Skeletal muscle tissue (tissue), 4 donors: ENCODE results near the gene VPS26A. TPM values are rescaled to one million over a fixed set of nuclear protein-coding genes. Genes with fewer than 3 reads are reported as not detected.

ENCODE experiments used
- H3K27ac ChIP-seq: one replicate; pipeline ENCODE4 v1.7.0; 2013; ENCODE audit warnings: mild to moderate bottlenecking, low read depth, low read length, inconsistent platforms
- H3K27me3 ChIP-seq, 3 donors: one replicate each; pipeline ENCODE4 v1.7.0; 2013; ENCODE audit warnings: low read length in 3 of 3; ENCODE audit not compliant: control insufficient read depth in 3 of 3, insufficient read depth in 3 of 3
- H3K36me3 ChIP-seq, 3 donors: one replicate each; pipeline ENCODE4 v1.7.0; 2013; ENCODE audit warnings: low read length in 3 of 3; ENCODE audit not compliant: control insufficient read depth in 3 of 3, insufficient read depth in 3 of 3
- H3K4me1 ChIP-seq, 3 donors: one replicate each; pipeline ENCODE4 v1.7.0; 2013; ENCODE audit warnings: low read length in 3 of 3, mild to moderate bottlenecking in 3 of 3; ENCODE audit not compliant: control insufficient read depth in 3 of 3, insufficient read depth in 3 of 3
- H3K4me3 ChIP-seq, 3 donors: one replicate each; pipeline ENCODE4 v1.7.0; 2013; ENCODE audit warnings: low read length in 3 of 3
- H3K9ac ChIP-seq, 3 donors: one replicate each; pipeline ENCODE4 v1.7.0; 2013; ENCODE audit warnings: low read length in 3 of 3, mild to moderate bottlenecking in 3 of 3, moderate library complexity in 2 of 3, low read depth in 1 of 3
- H3K9me3 ChIP-seq, 3 donors: one replicate each; pipeline ENCODE4 v1.7.0; 2013; ENCODE audit warnings: low read length in 3 of 3; ENCODE audit not compliant: control insufficient read depth in 3 of 3
- total RNA-seq: library from RNA; depleted of rRNA; stranded (reverse); fragments of >200 nt; gene quantifications from one replicate; pipeline ENCODE4 v1.2.3, GENCODE V29; 2014
- donor health status: Osteomylitis.

The VPS26A gene
- total RNA-seq, 1 donor from 2014 or later = 28.7 TPM

GRCh38 chr10:69102440-69102839 lies 21.5 kb upstream of the VPS26A start:
- Histone ChIP-seq H3K27ac (no peak overlapping the region), H3K36me3 (no peaks in the 10 kb centered on the region), H3K9ac (no peak overlapping the region), H3K4me3 (no peak overlapping the region), H3K4me1 (no peaks in the 10 kb centered on the region), H3K27me3 (no peaks in the 10 kb centered on the region), H3K9me3 (no peaks in the 10 kb centered on the region)

GRCh38 chr10:69103784-69104183 lies 20.2 kb upstream of the VPS26A start:
- Histone ChIP-seq H3K27me3 (no peaks in the 10 kb centered on the region), H3K9me3 (no peaks in the 10 kb centered on the region), H3K9ac (no peak overlapping the region), H3K4me3 (no peak overlapping the region), H3K27ac (no peak overlapping the region), H3K36me3 (no peaks in the 10 kb centered on the region), H3K4me1 (no peaks in the 10 kb centered on the region)

GRCh38 chr10:69104994-69105790 lies 18.8 kb upstream of the VPS26A start:
- Histone ChIP-seq H3K36me3 (no peaks in the 10 kb centered on the region), H3K4me3 (no peak overlapping the region), H3K27ac (no peak overlapping the region), H3K27me3 (no peaks in the 10 kb centered on the region), H3K4me1 (no peaks in the 10 kb centered on the region), H3K9ac (no peak overlapping the region), H3K9me3 (no peaks in the 10 kb centered on the region)

- no peak overlapping the region for H3K9ac ChIP-seq
- no peaks in the 10 kb centered on the region for H3K4me1 ChIP-seq
- no peaks in the 10 kb centered on the region for H3K36me3 ChIP-seq
- no peaks in the 10 kb centered on the region for H3K27me3 ChIP-seq
- H3K9me3 ChIP-seq = no peaks in the 10 kb centered on the region
- no peak overlapping the region for H3K4me3 ChIP-seq
- no peak overlapping the region for H3K27ac ChIP-seq
Observed at GRCh38 chr10:69107176-69107490, 16.8 kb upstream of the VPS26A start.

GRCh38 chr10:69107699-69108098 lies 16.3 kb upstream of the VPS26A start:
- Histone ChIP-seq H3K36me3 (no peaks in the 10 kb centered on the region), H3K27ac (no peak overlapping the region), H3K4me1 (no peaks in the 10 kb centered on the region), H3K9me3 (no peaks in the 10 kb centered on the region), H3K4me3 (no peak overlapping the region), H3K9ac (no peak overlapping the region), H3K27me3 (no peaks in the 10 kb centered on the region)

GRCh38 chr10:69119896-69120295 lies 4.1 kb upstream of the VPS26A start:
- Histone ChIP-seq H3K4me1 (peaks cover 0 to 8% (median 6%) of the 10 kb centered on the region in 3 donors), H3K27me3 (no peaks in the 10 kb centered on the region), H3K4me3 (no peak overlapping the region), H3K9me3 (no peaks in the 10 kb centered on the region), H3K27ac (no peak overlapping the region), H3K36me3 (no peaks in the 10 kb centered on the region), H3K9ac (no peak overlapping the region)

GRCh38 chr10:69123306-69123746 lies 652 bp upstream of the VPS26A start:
- H3K27ac ChIP-seq = peak overlapping the region; percentile 100
- H3K9ac ChIP-seq = peak overlapping the region; percentile 95 to 99 (median 98)
- peaks cover 6 to 15% (median 9%) of the 10 kb centered on the region in 3 donors for H3K4me1 ChIP-seq
- peak overlapping the region; percentile 84 to 96 (median 93) for H3K4me3 ChIP-seq
- no peaks in the 10 kb centered on the region for H3K36me3 ChIP-seq
- no peaks in the 10 kb centered on the region for H3K9me3 ChIP-seq
- H3K27me3 ChIP-seq = no peaks in the 10 kb centered on the region

- Histone ChIP-seq H3K36me3 (no peaks in the 10 kb centered on the region), H3K4me3 (peak overlapping the region; percentile 84 to 86 (median 86)), H3K27ac (peak overlapping the region; percentile 100), H3K9ac (peak overlapping the region; percentile 86 to 98 (median 94)), H3K4me1 (peaks cover 6 to 15% (median 9%) of the 10 kb centered on the region in 3 donors), H3K27me3 (no peaks in the 10 kb centered on the region), H3K9me3 (no peaks in the 10 kb centered on the region)
Observed at GRCh38 chr10:69124563-69125268, 738 bp downstream of the VPS26A start.

- peak overlapping the region in 1 of 3 donors; percentile 98 for H3K9ac ChIP-seq
- H3K4me1 ChIP-seq = peaks cover 9 to 18% (median 12%) of the 10 kb centered on the region in 3 donors
- no peak overlapping the region for H3K27ac ChIP-seq
Observed at GRCh38 chr10:69125554-69125953, 1.6 kb downstream of the VPS26A start.

GRCh38 chr10:69130251-69130650 lies 6.3 kb downstream of the VPS26A start:
- peaks cover 3 to 12% (median 9%) of the 10 kb centered on the region in 3 donors for H3K4me1 ChIP-seq
- H3K4me3 ChIP-seq = no peak overlapping the region
- peaks cover 3 to 8% (median 6%) of the 10 kb centered on the region in 3 donors for H3K36me3 ChIP-seq
- H3K9ac ChIP-seq = peak overlapping the region in 1 of 3 donors; percentile 20
- H3K27ac ChIP-seq = no peak overlapping the region
- H3K9me3 ChIP-seq = no peaks in the 10 kb centered on the region
- no peaks in the 10 kb centered on the region for H3K27me3 ChIP-seq

More at GRCh38 chr10:69125554-69125953, 1.6 kb downstream of the VPS26A start:
- Histone ChIP-seq H3K9me3 (no peaks in the 10 kb centered on the region), H3K4me3 (peak overlapping the region in 2 of 3 donors; percentile 43 to 86), H3K27me3 (no peaks in the 10 kb centered on the region), H3K36me3 (no peaks in the 10 kb centered on the region)
